GM12878 (cell line): ENCODE measurements around the gene NGB. TPM values are rescaled to one million over a fixed set of nuclear protein-coding genes. Genes with fewer than 3 reads are reported as not detected.

Experiments used
- ATAC-seq: fragments of 200-7000 bp; cut with Tn5 transposase; 3 replicates; pipeline ENCODE4 v1.9.1; 2020; ENCODE audit warnings: mild to moderate bottlenecking, moderate library complexity
- BruUV-seq: library from RNA; stranded (reverse); fragments of 400-500 nt; replicated peaks from 2 replicates; lab custom pipeline; 2021; lab: Mats Ljungman, UMichigan
- CTCF ChIA-PET: fragments of 300-600 bp; sonication (Branson Sonifier 250); formaldehyde crosslinking; extraction: SDS; loops from one replicate; lab custom pipeline; 2021; ENCODE audit warnings: inconsistent platforms; lab: Yijun Ruan, JAX
- POLR2A ChIA-PET: fragments of 350-600 bp; formaldehyde crosslinking; extraction: SDS; loops from one replicate; lab custom pipeline; 2021; ENCODE audit warnings: inconsistent platforms; lab: Charles Lee
- RAD21 ChIA-PET: fragments of 300-600 bp; sonication (Branson Sonifier 250); formaldehyde crosslinking; loops from one replicate; lab custom pipeline; 2023; ENCODE audit warnings: antibody characterized with exemption; ENCODE audit not compliant: unreplicated experiment; lab: Charles Lee
- SMC1A ChIA-PET: fragments of 300-600 bp; sonication (Branson Sonifier 250); formaldehyde crosslinking; loops from one replicate; lab custom pipeline; 2023; ENCODE audit not compliant: unreplicated experiment, uncharacterized antibody; lab: Charles Lee
- DNase-seq: peaks from one replicate; pipeline ENCODE4 v3.0.0-alpha.2; 2011; ENCODE audit warnings: low read depth, low spot score
- FAIRE-seq: peaks from 3 replicates; lab custom pipeline; 2011; peaks lifted over from hg19 to GRCh38; lab: Jason Lieb, UNC
- H2AFZ ChIP-seq: 2 replicates; pipeline ENCODE4 v1.6.0; 2011; ENCODE audit warnings: low read depth, low read length, control low read depth; ENCODE audit not compliant: control insufficient read depth
- H3K27ac ChIP-seq: 2 replicates; pipeline ENCODE4 v1.5.1; 2011; ENCODE audit warnings: control low read depth; ENCODE audit not compliant: control insufficient read depth, insufficient read depth
- H3K27me3 ChIP-seq, 2 experiments: replicated peaks in 1 of 2; 2 replicates each; pipeline versions ENCODE4 v1.6.0 to v1.6.1; 2011; ENCODE audit warnings: low read length in 1 of 2; ENCODE audit not compliant: control insufficient read depth in 2 of 2, insufficient read depth in 2 of 2
- H3K36me3 ChIP-seq, 2 experiments: 2 replicates each; pipeline ENCODE4 v1.5.1; 2011; ENCODE audit warnings: low read length in 1 of 2; ENCODE audit not compliant: control insufficient read depth in 2 of 2, insufficient read depth in 2 of 2
- H3K4me1 ChIP-seq: 2 replicates; pipeline ENCODE4 v1.6.1; 2011; ENCODE audit warnings: mild to moderate bottlenecking, low read length, moderate library complexity, mixed read lengths; ENCODE audit not compliant: control insufficient read depth, insufficient read depth
- H3K4me2 ChIP-seq: 2 replicates; pipeline ENCODE4 v1.6.0; 2011; ENCODE audit warnings: control low read depth; ENCODE audit not compliant: control insufficient read depth, insufficient read depth
- H3K4me3 ChIP-seq: fragments of 200-600 bp; sonication (generic); 2 replicates; pipeline ENCODE4 v1.5.1; 2016
- H3K79me2 ChIP-seq: 2 replicates; pipeline ENCODE4 v1.6.0; 2011; ENCODE audit warnings: low read length; ENCODE audit not compliant: control insufficient read depth, insufficient read depth
- H3K9ac ChIP-seq: 2 replicates; pipeline ENCODE4 v1.8.0; 2011; ENCODE audit warnings: low read length, control low read depth, mixed read lengths; ENCODE audit not compliant: control insufficient read depth, insufficient read depth
- H3K9me3 ChIP-seq: replicated peaks from 3 replicates; pipeline ENCODE4 v1.5.1; 2011; ENCODE audit warnings: mild to moderate bottlenecking, low read length; ENCODE audit not compliant: control insufficient read depth, insufficient read depth
- H4K20me1 ChIP-seq: 2 replicates; pipeline ENCODE4 v1.6.0; 2011; ENCODE audit not compliant: control insufficient read depth, insufficient read depth
- HDAC2 ChIP-seq: fragments of 200-600 bp; sonication (generic); IDR thresholded peaks from 2 replicates; pipeline ENCODE4 v1.6.1; 2017
- USF1 ChIP-seq: IDR thresholded peaks from 2 replicates; pipeline ENCODE4 v1.6.1; 2011; ENCODE audit warnings: borderline replicate concordance, low read depth, mild to moderate bottlenecking, moderate library complexity, mixed read lengths, low read length; ENCODE audit not compliant: insufficient read depth; ENCODE audit errors: extremely low read length
- ZNF592 ChIP-seq: fragments of 450-650 bp; IDR thresholded peaks from 2 replicates; pipeline ENCODE4 v1.6.1; 2017; ENCODE audit warnings: mild to moderate bottlenecking, moderate library complexity
- WGBS: methylation state at CpG from one replicate; pipeline ENCODE4 v1.1.6; 2016; ENCODE audit warnings: low lambda C conversion rate; ENCODE audit not compliant: insufficient replicate concordance, insufficient coverage; ENCODE audit errors: missing lambda C conversion rate; 5-methylcytosine and 5-hydroxymethylcytosine counted together
- in situ Hi-C: fragments of 300-500 bp; cut with MboI; formaldehyde crosslinking; loops from 9 replicates; pipeline ENCODE4 v1.14.3; 2018; ENCODE audit warnings: mixed read lengths
- intact Hi-C: fragments of 100-400 bp; cut with micrococcal nuclease; formaldehyde crosslinking; loops from one replicate; pipeline ENCODE4 v1.14.2; 2022; ENCODE audit not compliant: unreplicated experiment
- polyA plus RNA-seq, 11 experiments: library from polyadenylated mRNA; depleted of rRNA in 4 of 11; unstranded in 6 of 11; stranded (reverse) in 5 of 11; fragments of >200 nt; fragmentation: Nextera tagmentation in 4 of 11; fragmentation: Illumina TruSeq in 1 of 11; extraction: Ambion mirVana in 4 of 11; extraction: Trizol in 1 of 11; gene quantifications; 1 replicate in 1 of 11; 2 replicates in 10 of 11; pipeline versions ENCODE4 v1.2.1 to v1.2.3, GENCODE V29; 2011 to 2016; ENCODE audit warnings: inconsistent platforms in 2 of 11, missing spikeins in 2 of 11, low read depth in 1 of 11
- total RNA-seq, 4 experiments: library from RNA; depleted of rRNA in 3 of 4; stranded (reverse); fragments of >200 nt in 3 of 4; fragmentation: Illumina TruSeq in 1 of 4; extraction: Trizol in 1 of 4; gene quantifications; 2 replicates each; pipeline versions ENCODE4 v1.2.1 to v1.2.3, GENCODE V29; 2013 to 2021

NGB gene
- total and polyA plus RNA-seq, 10 of the 15 experiments (the other 5 are each of a cell fraction or from before 2014, with no cell fraction given), result 0.19 TPM; not detected in 9

GRCh38 chr14:77260631-77261030, 10.4 kb downstream of the NGB start:
- Histone ChIP-seq H3K79me2 (no peaks in the 10 kb centered on the region), H3K36me3 (no peaks in the 10 kb centered on the region), H4K20me1 (no peaks in the 10 kb centered on the region), H3K27me3 (peaks cover 0 to 5% of the 10 kb centered on the region in 2 experiments; a peak in 3 of 4 replicates), H2AFZ (no peak overlapping the region), H3K27ac (no peak overlapping the region), H3K9ac (no peak overlapping the region), H3K4me3 (no peak overlapping the region), H3K4me2 (no peak overlapping the region), H3K4me1 (no peaks in the 10 kb centered on the region), H3K9me3 (no peaks in the 10 kb centered on the region)
- intact Hi-C loops, result no loop called here
- no peak for TF ChIP-seq HDAC2
- peak; percentile 21 for TF ChIP-seq USF1
- no peak for TF ChIP-seq ZNF592
- CTCF ChIA-PET, result no interaction called here
- 24% methylated on average over 10 of the region's 10 CpGs for WGBS
- POLR2A ChIA-PET, result no interaction called here
- SMC1A ChIA-PET, result no interaction called here
- no peak for FAIRE-seq
- BruUV-seq, result no TSS peak
- RAD21 ChIA-PET, result no interaction called here
- in situ Hi-C loops, result no loop called here
- no peak for DNase-seq
- ATAC-seq, result no peak; the same call in 2 of the 3 replicates
